Erythroblast (primary cell): ENCODE data around the gene MIR17HG.
"Not testable (repeated sequence)": the region's sequence is repeated elsewhere in the genome, so short reads cannot be mapped to it uniquely, and the experiment has no call there.

Experiments used
- DNase-seq, 2 experiments: peaks; one replicate each; lab custom pipeline; 2025; lab: John Stamatoyannopoulos, UW
- GATA1 ChIP-seq: IDR thresholded peaks from 2 replicates; pipeline ENCODE4 v1.6.1; 2011; ENCODE audit warnings: low read depth, mild to moderate bottlenecking, control low read depth, low read length, moderate library complexity
- POLR2A ChIP-seq: IDR thresholded peaks from 2 replicates; pipeline ENCODE4 v1.6.1; 2011; ENCODE audit warnings: mild to moderate bottlenecking, low read length

Gene MIR17HG

GRCh38 chr13:91347202-91347995, at the start of gene MIR17HG:
Gene MIR17HG (plus strand): TSS chr13:91347687.
- TF ChIP-seq POLR2A (peak; percentile 81), GATA1 (no peak)
- peak; percentile 92 to 93 for DNase-seq

- TF ChIP-seq GATA1: no peak
- TF ChIP-seq POLR2A: no peak
- DNase-seq: no peak
Measured at GRCh38 chr13:91298060-91298459, 49.4 kb upstream of the MIR17HG start.

GRCh38 chr13:91302111-91302510, 45.4 kb upstream of the MIR17HG start:
- TF ChIP-seq POLR2A (no peak), GATA1 (no peak)
- DNase-seq: no peak

GRCh38 chr13:91303031-91303430, 44.5 kb upstream of the MIR17HG start:
- TF ChIP-seq POLR2A (no peak), GATA1 (no peak)
- no peak for DNase-seq

GRCh38 chr13:91304741-91305140, 42.7 kb upstream of the MIR17HG start:
- TF ChIP-seq POLR2A: no peak
- no peak for TF ChIP-seq GATA1
- no peak for DNase-seq

GRCh38 chr13:91305652-91306051, 41.8 kb upstream of the MIR17HG start:
- TF ChIP-seq POLR2A: no peak
- no peak for TF ChIP-seq GATA1
- DNase-seq: no peak

GRCh38 chr13:91307887-91308286, 39.6 kb upstream of the MIR17HG start:
- DNase-seq: no peak
- no peak for TF ChIP-seq GATA1
- TF ChIP-seq POLR2A: no peak

- no peak for DNase-seq
- no peak for TF ChIP-seq POLR2A
- no peak for TF ChIP-seq GATA1
Measured at GRCh38 chr13:91308299-91308698, 39.2 kb upstream of the MIR17HG start.

- no peak for DNase-seq
- TF ChIP-seq POLR2A (no peak), GATA1 (no peak)
Measured at GRCh38 chr13:91311491-91311890, 36.0 kb upstream of the MIR17HG start.

- TF ChIP-seq GATA1: no peak
- no peak for TF ChIP-seq POLR2A
- no peak for DNase-seq
Measured at GRCh38 chr13:91312324-91312723, 35.2 kb upstream of the MIR17HG start.

- DNase-seq: peak; percentile 2 to 8
Measured at GRCh38 chr13:91313103-91313502, 34.4 kb upstream of the MIR17HG start.

GRCh38 chr13:91313581-91313980, 33.9 kb upstream of the MIR17HG start:
- no peak for TF ChIP-seq POLR2A
- TF ChIP-seq GATA1: no peak
- no peak for DNase-seq

More at GRCh38 chr13:91313103-91313502, 34.4 kb upstream of the MIR17HG start:
- no peak for TF ChIP-seq POLR2A
- no peak for TF ChIP-seq GATA1

- TF ChIP-seq POLR2A (no peak), GATA1 (no peak)
- DNase-seq: no peak
Measured at GRCh38 chr13:91314888-91315287, 32.6 kb upstream of the MIR17HG start.

GRCh38 chr13:91318886-91319285, 28.6 kb upstream of the MIR17HG start:
- no peak for DNase-seq
- no peak for TF ChIP-seq POLR2A
- TF ChIP-seq GATA1: no peak

- no peak for DNase-seq
- TF ChIP-seq POLR2A: no peak
- TF ChIP-seq GATA1: no peak
Measured at GRCh38 chr13:91319996-91320395, 27.5 kb upstream of the MIR17HG start.

GRCh38 chr13:91320990-91321389, 26.5 kb upstream of the MIR17HG start:
- not testable (repeated sequence) for DNase-seq
